ENCODE measurements around the gene C21orf91. TPM values are rescaled to one million over a fixed set of nuclear protein-coding genes. Genes with fewer than 3 reads are reported as not detected.

Gene C21orf91
- total RNA-seq, 6 donors from 2014 or later, result 2.2 to 18.3 (median 15.4) TPM

- WGBS, 2 donors, result 48 to 54% methylated on average over 1 of the region's 1 CpG
- TF ChIP-seq POLR2A (IDR thresholded peaks at IDR 0.05) (no peak), CTCF (IDR thresholded peaks at IDR 0.05) (no peak), POLR2AphosphoS5 (IDR thresholded peaks at IDR 0.05) (no peak), EP300 (IDR thresholded peaks at IDR 0.05) (no peak)
- peaks cover 21 to 37% (median 27%) of the 10 kb centered on the region in 4 donors for H3K4me1 ChIP-seq
Measured at GRCh38 chr21:17796037-17796403, 23.1 kb downstream of the C21orf91 start.

GRCh38 chr21:17795146-17796036 is 23.8 kb downstream of the C21orf91 start:
- WGBS, 2 donors, result 83 to 85% methylated on average over 6 of the region's 6 CpGs
- H3K4me1 ChIP-seq, result peaks cover 21 to 37% (median 27%) of the 10 kb centered on the region in 4 donors
- no peak for TF ChIP-seq POLR2A (IDR thresholded peaks at IDR 0.05)
- TF ChIP-seq EP300 (IDR thresholded peaks at IDR 0.05), result no peak
- no peak for TF ChIP-seq CTCF (IDR thresholded peaks at IDR 0.05)
- TF ChIP-seq POLR2AphosphoS5 (IDR thresholded peaks at IDR 0.05), result no peak
- peak overlapping the region in 3 of 4 donors; percentile 53 to 85 (median 72) for H3K27ac ChIP-seq
- DNase-seq (no peak), ATAC-seq (ENCODE audit: low FRiP score in 2 of 2) (no peak)
- H3K36me3 ChIP-seq, result peaks cover 4 to 26% (median 5%) of the 10 kb centered on the region in 4 donors
- no peaks in the 10 kb centered on the region for H3K9me3 ChIP-seq
- no peak overlapping the region for H3K4me3 ChIP-seq
- H3K27me3 ChIP-seq, result no peaks in the 10 kb centered on the region

More at GRCh38 chr21:17796037-17796403, 23.1 kb downstream of the C21orf91 start:
- Histone ChIP-seq H3K9me3 (no peaks in the 10 kb centered on the region), H3K36me3 (peaks cover 4 to 26% (median 5%) of the 10 kb centered on the region in 4 donors), H3K27ac (peak overlapping the region in 2 of 4 donors; percentile 72 to 85), H3K27me3 (no peaks in the 10 kb centered on the region), H3K4me3 (no peak overlapping the region)
- DNase-seq (no peak), ATAC-seq (ENCODE audit: low FRiP score in 2 of 2) (no peak)

GRCh38 chr21:17794518-17795145 is 24.5 kb downstream of the C21orf91 start:
- no peak for TF ChIP-seq POLR2AphosphoS5 (IDR thresholded peaks at IDR 0.05)
- no peak for TF ChIP-seq CTCF (IDR thresholded peaks at IDR 0.05)
- TF ChIP-seq POLR2A (IDR thresholded peaks at IDR 0.05), result no peak
- TF ChIP-seq EP300 (IDR thresholded peaks at IDR 0.05), result no peak
- no peaks in the 10 kb centered on the region for H3K27me3 ChIP-seq
- peak overlapping the region in 3 of 4 donors; percentile 53 to 85 (median 72) for H3K27ac ChIP-seq
- H3K4me3 ChIP-seq, result no peak overlapping the region
- H3K9me3 ChIP-seq, result no peaks in the 10 kb centered on the region
- ATAC-seq (ENCODE audit: low FRiP score in 2 of 2) (no peak), DNase-seq (no peak)
- peaks cover 4 to 26% (median 5%) of the 10 kb centered on the region in 4 donors for H3K36me3 ChIP-seq
- peaks cover 18 to 37% (median 26%) of the 10 kb centered on the region in 4 donors for H3K4me1 ChIP-seq
- WGBS, 2 donors, result 43 to 55% methylated on average over 4 of the region's 4 CpGs

GRCh38 chr21:17793246-17794123 is 25.7 kb downstream of the C21orf91 start:
- peak overlapping the region; percentile 36 to 85 (median 62) for H3K27ac ChIP-seq
- DNase-seq (no peak), ATAC-seq (ENCODE audit: low FRiP score in 2 of 2) (peak in 1 of 2 donors; percentile 74)
- 60 to 63% methylated on average over 9 of the region's 9 CpGs for WGBS, 2 donors
- no peak for TF ChIP-seq POLR2A (IDR thresholded peaks at IDR 0.05)
- no peak for TF ChIP-seq EP300 (IDR thresholded peaks at IDR 0.05)
- TF ChIP-seq CTCF (IDR thresholded peaks at IDR 0.05), result no peak
- no peak for TF ChIP-seq POLR2AphosphoS5 (IDR thresholded peaks at IDR 0.05)
- peaks cover 13 to 34% (median 22%) of the 10 kb centered on the region in 4 donors for H3K4me1 ChIP-seq
- H3K9me3 ChIP-seq, result no peaks in the 10 kb centered on the region
- H3K36me3 ChIP-seq, result peaks cover 4 to 26% (median 5%) of the 10 kb centered on the region in 4 donors
- no peaks in the 10 kb centered on the region for H3K27me3 ChIP-seq
- peak overlapping the region in 3 of 4 donors; percentile 3 to 38 (median 26) for H3K4me3 ChIP-seq

Data from upper lobe of left lung (tissue), 6 donors.